ENCODE measurements around the gene NF2. TPM values are rescaled to one million over a fixed set of nuclear protein-coding genes. Genes with fewer than 3 reads are reported as not detected.

The NF2 gene
- total and polyA plus RNA-seq, 4 donors, result 8.9 to 49.7 (median 16.3) TPM

DNA sequence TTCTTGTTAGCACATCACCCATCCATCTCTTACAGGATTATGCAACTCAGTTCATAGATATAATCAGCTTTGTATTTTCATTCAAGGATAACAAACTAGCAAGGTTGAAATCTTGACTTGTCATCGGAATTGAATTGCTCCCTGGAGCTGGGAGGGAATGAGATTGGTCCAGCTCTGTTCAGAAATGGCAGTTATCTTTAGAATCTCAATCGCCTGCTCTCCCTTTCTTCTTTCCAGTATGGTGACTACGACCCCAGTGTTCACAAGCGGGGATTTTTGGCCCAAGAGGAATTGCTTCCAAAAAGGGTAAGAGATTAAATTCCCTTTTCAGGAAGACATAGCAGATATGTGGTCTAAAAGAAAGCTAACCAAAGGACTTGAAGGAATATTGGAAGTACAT is 51.0 kb downstream of the NF2 start:
- 97% methylated on average over 4 of the region's 4 CpGs for WGBS, 2 donors
- H3K36me3 ChIP-seq (ENCODE audit: control insufficient read depth in 4 of 4, insufficient read depth in 4 of 4, low read length in 4 of 4), result peaks cover 0 to 21% (median 11%) of the 10 kb centered on the region in 4 donors
- no peaks in the 10 kb centered on the region for H3K27me3 ChIP-seq (ENCODE audit: control insufficient read depth in 3 of 3, insufficient read depth in 3 of 3, low read length in 2 of 3)
- H3K9me3 ChIP-seq (ENCODE audit: control insufficient read depth in 4 of 4, insufficient read depth in 3 of 4, low read length in 3 of 4), result no peaks in the 10 kb centered on the region
- H3K4me3 ChIP-seq, result no peak overlapping the region
- DNase-seq (no peak), ATAC-seq (ENCODE audit: insufficient read depth, low FRiP score) (no peak)
- H3K9ac ChIP-seq (ENCODE audit: insufficient read depth in 1 of 2, low read length in 2 of 2), result no peak overlapping the region
- H3K27ac ChIP-seq (ENCODE audit: low read depth in 1 of 2, low read length in 1 of 2), result no peak overlapping the region
- H3K4me1 ChIP-seq (ENCODE audit: control insufficient read depth in 5 of 5, insufficient read depth in 5 of 5, low read length in 5 of 5), result no peaks in the 10 kb centered on the region
- TF ChIP-seq, protein P1, sequence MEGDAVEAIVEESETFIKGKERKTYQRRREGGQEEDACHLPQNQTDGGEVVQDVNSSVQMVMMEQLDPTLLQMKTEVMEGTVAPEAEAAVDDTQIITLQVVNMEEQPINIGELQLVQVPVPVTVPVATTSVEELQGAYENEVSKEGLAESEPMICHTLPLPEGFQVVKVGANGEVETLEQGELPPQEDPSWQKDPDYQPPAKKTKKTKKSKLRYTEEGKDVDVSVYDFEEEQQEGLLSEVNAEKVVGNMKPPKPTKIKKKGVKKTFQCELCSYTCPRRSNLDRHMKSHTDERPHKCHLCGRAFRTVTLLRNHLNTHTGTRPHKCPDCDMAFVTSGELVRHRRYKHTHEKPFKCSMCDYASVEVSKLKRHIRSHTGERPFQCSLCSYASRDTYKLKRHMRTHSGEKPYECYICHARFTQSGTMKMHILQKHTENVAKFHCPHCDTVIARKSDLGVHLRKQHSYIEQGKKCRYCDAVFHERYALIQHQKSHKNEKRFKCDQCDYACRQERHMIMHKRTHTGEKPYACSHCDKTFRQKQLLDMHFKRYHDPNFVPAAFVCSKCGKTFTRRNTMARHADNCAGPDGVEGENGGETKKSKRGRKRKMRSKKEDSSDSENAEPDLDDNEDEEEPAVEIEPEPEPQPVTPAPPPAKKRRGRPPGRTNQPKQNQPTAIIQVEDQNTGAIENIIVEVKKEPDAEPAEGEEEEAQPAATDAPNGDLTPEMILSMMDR (IDR thresholded peaks at IDR 0.05; ENCODE audit: control extremely low read depth, extremely low read depth), result no peak

DNA sequence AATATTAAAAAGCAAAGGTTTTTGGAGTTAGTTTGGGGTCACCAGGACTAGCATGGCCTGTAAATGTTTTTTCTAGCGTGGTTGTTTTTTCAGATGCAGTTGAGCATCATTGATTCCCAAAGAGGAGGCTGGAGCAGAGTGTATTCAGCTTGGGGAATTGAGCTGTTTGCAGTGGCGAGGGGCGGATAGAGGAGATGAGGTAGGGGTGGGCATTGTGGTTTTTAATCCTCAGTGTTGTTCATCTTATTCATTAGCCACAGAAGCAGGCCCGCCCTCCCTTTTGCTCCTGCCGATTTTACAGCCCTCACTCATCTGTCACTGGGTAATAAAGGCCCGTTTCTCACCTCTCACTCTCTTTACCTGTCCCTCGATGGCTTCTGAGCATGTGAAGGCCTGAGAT is 51.4 kb downstream of the NF2 start:
- Histone ChIP-seq H3K9ac (ENCODE audit: insufficient read depth in 1 of 2, low read length in 2 of 2) (no peak overlapping the region), H3K27ac (ENCODE audit: low read depth in 1 of 2, low read length in 1 of 2) (no peak overlapping the region), H3K4me1 (ENCODE audit: control insufficient read depth in 5 of 5, insufficient read depth in 5 of 5, low read length in 5 of 5) (no peaks in the 10 kb centered on the region), H3K9me3 (ENCODE audit: control insufficient read depth in 4 of 4, insufficient read depth in 3 of 4, low read length in 3 of 4) (peaks cover 0 to under 1% (median 0%) of the 10 kb centered on the region in 4 donors), H3K36me3 (ENCODE audit: control insufficient read depth in 4 of 4, insufficient read depth in 4 of 4, low read length in 4 of 4) (peaks cover 0 to 21% (median 12%) of the 10 kb centered on the region in 4 donors), H3K4me3 (no peak overlapping the region), H3K27me3 (ENCODE audit: control insufficient read depth in 3 of 3, insufficient read depth in 3 of 3, low read length in 2 of 3) (no peaks in the 10 kb centered on the region)
- DNase-seq, result no peak
- 83 to 88% methylated on average over 7 of the region's 7 CpGs for WGBS, 2 donors
- TF ChIP-seq, protein P1 (IDR thresholded peaks at IDR 0.05; ENCODE audit: control extremely low read depth, extremely low read depth), result no peak
- no peak for ATAC-seq (ENCODE audit: insufficient read depth, low FRiP score)

DNA sequence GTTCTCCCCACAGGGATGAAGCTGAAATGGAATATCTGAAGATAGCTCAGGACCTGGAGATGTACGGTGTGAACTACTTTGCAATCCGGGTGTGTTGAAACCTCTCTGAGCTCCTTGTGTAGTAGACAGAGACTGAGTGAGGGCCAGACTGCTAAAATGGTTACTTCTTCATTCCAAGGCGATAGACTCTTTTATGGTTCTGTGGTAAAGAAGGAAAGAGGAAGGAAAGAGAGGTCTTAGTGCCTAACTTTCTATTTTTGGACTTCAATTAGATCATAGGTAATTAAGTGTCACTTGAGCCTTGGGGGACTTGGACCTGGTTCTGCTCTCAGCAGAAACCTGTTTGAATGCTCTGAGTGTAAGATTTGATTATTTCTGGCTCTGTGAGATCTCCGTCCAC is 54.7 kb downstream of the NF2 start:
- Histone ChIP-seq H3K4me1 (ENCODE audit: control insufficient read depth in 5 of 5, insufficient read depth in 5 of 5, low read length in 5 of 5) (no peaks in the 10 kb centered on the region), H3K27me3 (ENCODE audit: control insufficient read depth in 3 of 3, insufficient read depth in 3 of 3, low read length in 2 of 3) (no peaks in the 10 kb centered on the region), H3K4me3 (no peak overlapping the region), H3K9ac (ENCODE audit: insufficient read depth in 1 of 2, low read length in 2 of 2) (no peak overlapping the region), H3K27ac (ENCODE audit: low read depth in 1 of 2, low read length in 1 of 2) (no peak overlapping the region), H3K9me3 (ENCODE audit: control insufficient read depth in 4 of 4, insufficient read depth in 3 of 4, low read length in 3 of 4) (peaks cover 0 to 2% (median 0%) of the 10 kb centered on the region in 4 donors), H3K36me3 (ENCODE audit: control insufficient read depth in 4 of 4, insufficient read depth in 4 of 4, low read length in 4 of 4) (peaks cover 9 to 31% (median 24%) of the 10 kb centered on the region in 4 donors)
- DNase-seq (peak in 1 of 3 donors; percentile 7), ATAC-seq (ENCODE audit: insufficient read depth, low FRiP score) (peak; percentile 53)
- WGBS, 2 donors, result 14 to 48% methylated on average over 4 of the region's 4 CpGs
- TF ChIP-seq, protein P1 (IDR thresholded peaks at IDR 0.05; ENCODE audit: control extremely low read depth, extremely low read depth), result no peak

DNA sequence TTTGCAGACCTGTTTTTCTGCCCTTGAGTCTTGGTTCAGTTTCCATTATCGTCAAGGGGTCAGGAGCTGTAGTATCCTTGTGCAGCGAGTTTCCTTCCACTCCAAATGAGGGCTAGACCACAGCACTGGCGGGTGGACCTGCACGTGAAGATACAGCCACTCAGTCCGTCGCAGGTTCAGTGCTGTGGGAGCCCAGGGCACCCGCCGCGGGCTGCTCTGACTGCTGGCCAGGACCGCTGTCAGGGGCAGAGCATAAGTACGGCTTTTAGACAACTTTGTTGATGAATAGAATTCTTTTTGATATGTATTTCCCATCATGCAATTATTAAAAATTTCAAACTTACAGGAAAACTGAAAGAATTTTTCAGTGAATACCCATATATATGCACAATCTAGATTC is 56.6 kb downstream of the NF2 start:
- H3K4me1 ChIP-seq (ENCODE audit: control insufficient read depth in 5 of 5, insufficient read depth in 5 of 5, low read length in 5 of 5), result no peaks in the 10 kb centered on the region
- TF ChIP-seq, protein P1 (IDR thresholded peaks at IDR 0.05; ENCODE audit: control extremely low read depth, extremely low read depth), result no peak
- no peaks in the 10 kb centered on the region for H3K27me3 ChIP-seq (ENCODE audit: control insufficient read depth in 3 of 3, insufficient read depth in 3 of 3, low read length in 2 of 3)
- H3K9me3 ChIP-seq (ENCODE audit: control insufficient read depth in 4 of 4, insufficient read depth in 3 of 4, low read length in 3 of 4), result peaks cover 0 to 2% (median 0%) of the 10 kb centered on the region in 4 donors
- H3K4me3 ChIP-seq, result no peak overlapping the region
- WGBS, 2 donors, result 78 to 89% methylated on average over 11 of the region's 11 CpGs
- DNase-seq (no peak), ATAC-seq (ENCODE audit: insufficient read depth, low FRiP score) (no peak)
- H3K36me3 ChIP-seq (ENCODE audit: control insufficient read depth in 4 of 4, insufficient read depth in 4 of 4, low read length in 4 of 4), result peaks cover 13 to 41% (median 31%) of the 10 kb centered on the region in 4 donors
- no peak overlapping the region for H3K27ac ChIP-seq (ENCODE audit: low read depth in 1 of 2, low read length in 1 of 2)
- H3K9ac ChIP-seq (ENCODE audit: insufficient read depth in 1 of 2, low read length in 2 of 2), result no peak overlapping the region

Data from lung (tissue), 12 donors.